Hepatocyte (in vitro differentiated cells): ENCODE data around the gene ZCCHC7.

Experiments
- EZH2 ChIP-seq: fragments of 200-600 bp; sonication (generic); IDR thresholded peaks from 2 replicates; pipeline ENCODE4 v1.6.1; 2016; ENCODE audit warnings: antibody characterized with exemption, mild to moderate bottlenecking, borderline replicate concordance
- EZH2phosphoT487 ChIP-seq: fragments of 200-600 bp; sonication (generic); IDR thresholded peaks from one replicate; pipeline ENCODE4 v1.6.1; 2018; ENCODE audit warnings: antibody characterized with exemption, mild to moderate bottlenecking, low read depth, moderate library complexity; ENCODE audit not compliant: unreplicated experiment, severe bottlenecking
- TF ChIP-seq, protein P1 (sequence below): fragments of 200-600 bp; sonication (generic); IDR thresholded peaks from 2 replicates; pipeline ENCODE4 v1.5.1; 2016; ENCODE audit warnings: antibody characterized with exemption, mild to moderate bottlenecking; ENCODE audit not compliant: poor library complexity

- TF ChIP-seq, protein P1, sequence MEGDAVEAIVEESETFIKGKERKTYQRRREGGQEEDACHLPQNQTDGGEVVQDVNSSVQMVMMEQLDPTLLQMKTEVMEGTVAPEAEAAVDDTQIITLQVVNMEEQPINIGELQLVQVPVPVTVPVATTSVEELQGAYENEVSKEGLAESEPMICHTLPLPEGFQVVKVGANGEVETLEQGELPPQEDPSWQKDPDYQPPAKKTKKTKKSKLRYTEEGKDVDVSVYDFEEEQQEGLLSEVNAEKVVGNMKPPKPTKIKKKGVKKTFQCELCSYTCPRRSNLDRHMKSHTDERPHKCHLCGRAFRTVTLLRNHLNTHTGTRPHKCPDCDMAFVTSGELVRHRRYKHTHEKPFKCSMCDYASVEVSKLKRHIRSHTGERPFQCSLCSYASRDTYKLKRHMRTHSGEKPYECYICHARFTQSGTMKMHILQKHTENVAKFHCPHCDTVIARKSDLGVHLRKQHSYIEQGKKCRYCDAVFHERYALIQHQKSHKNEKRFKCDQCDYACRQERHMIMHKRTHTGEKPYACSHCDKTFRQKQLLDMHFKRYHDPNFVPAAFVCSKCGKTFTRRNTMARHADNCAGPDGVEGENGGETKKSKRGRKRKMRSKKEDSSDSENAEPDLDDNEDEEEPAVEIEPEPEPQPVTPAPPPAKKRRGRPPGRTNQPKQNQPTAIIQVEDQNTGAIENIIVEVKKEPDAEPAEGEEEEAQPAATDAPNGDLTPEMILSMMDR: no peak
- TF ChIP-seq EZH2 (no peak), EZH2phosphoT487 (no peak)
These were observed 62.3 kb downstream of the ZCCHC7 start for GRCh38 chr9:37182718-37183117.
